HepG2 (cell line): ENCODE data around the gene ODC1. TPM values are rescaled to one million over a fixed set of nuclear protein-coding genes. Genes with fewer than 3 reads are reported as not detected.

ENCODE experiments used
- FOXO1 ChIP-seq: sonication (generic); formaldehyde crosslinking; IDR thresholded peaks from 2 replicates; pipeline ENCODE4 v1.4.0; 2020; ENCODE audit warnings: missing genetic modification reagents
- HOXA9 ChIP-seq: sonication (generic); formaldehyde crosslinking; IDR thresholded peaks from 2 replicates; pipeline ENCODE4 v1.8.1; 2022; ENCODE audit warnings: missing genetic modification reagents, mild to moderate bottlenecking, moderate library complexity, borderline replicate concordance
- NR2F6 ChIP-seq, 2 experiments: IDR thresholded peaks; 2 replicates each; pipeline ENCODE4 v1.6.1; 2016; ENCODE audit warnings: antibody characterized with exemption in 1 of 2, mild to moderate bottlenecking in 1 of 2
- RBFOX2 ChIP-seq: fragments of 200-400 bp; formaldehyde crosslinking; IDR thresholded peaks from 2 replicates; pipeline ENCODE4 v1.6.1; 2017; ENCODE audit warnings: low read depth, mild to moderate bottlenecking, low read length
- RBM22 ChIP-seq: fragments of 200-400 bp; formaldehyde crosslinking; optimal IDR thresholded peaks from 2 replicates; pipeline ENCODE3; 2017; ENCODE audit warnings: mild to moderate bottlenecking, low read length, moderate library complexity
- SATB2 ChIP-seq: sonication (generic); formaldehyde crosslinking; IDR thresholded peaks from 2 replicates; pipeline ENCODE4 v1.5.0; 2020; ENCODE audit warnings: missing genetic modification reagents
- ZFY ChIP-seq: sonication (generic); formaldehyde crosslinking; IDR thresholded peaks from 2 replicates; pipeline ENCODE4 v1.4.0; 2020; ENCODE audit warnings: missing genetic modification reagents
- ZNF101 ChIP-seq: sonication (generic); formaldehyde crosslinking; IDR thresholded peaks from 2 replicates; pipeline ENCODE4 v1.4.0; 2020; ENCODE audit warnings: mild to moderate bottlenecking, low read depth, missing genetic modification reagents, borderline replicate concordance
- ZNF263 ChIP-seq: sonication (generic); formaldehyde crosslinking; IDR thresholded peaks from 2 replicates; pipeline ENCODE4 v1.4.0; 2020; ENCODE audit warnings: missing genetic modification reagents
- polyA plus RNA-seq, 8 experiments: library from polyadenylated mRNA; depleted of rRNA in 3 of 8; stranded (reverse) in 7 of 8; unstranded in 1 of 8; fragments of >200 nt; fragmentation: Illumina TruSeq in 4 of 8; extraction: Trizol in 4 of 8; gene quantifications; 2 replicates each; pipeline versions ENCODE4 v1.2.1 to v1.2.3, GENCODE V29; 2011 to 2016; ENCODE audit warnings: low read depth in 4 of 8, missing spikeins in 1 of 8, mixed read lengths in 1 of 8; ENCODE audit not compliant: insufficient read depth in 1 of 8
- total RNA-seq, 5 experiments: library from RNA; depleted of rRNA; stranded (reverse); fragments of >200 nt; fragmentation: Illumina TruSeq; extraction: Trizol; gene quantifications; 2 replicates each; pipeline ENCODE4 v1.2.3, GENCODE V29; 2016; ENCODE audit warnings: low read depth in 1 of 5
- TF ChIP-seq, protein P1 (sequence below): sonication (generic); formaldehyde crosslinking; IDR thresholded peaks from 2 replicates; pipeline ENCODE4 v1.4.0; 2020; ENCODE audit warnings: missing genetic modification reagents, low read depth, mild to moderate bottlenecking, borderline replicate concordance
- TF ChIP-seq, protein P2 (sequence below), 2 experiments: fragments of 450-650 bp in 1 of 2; sonication (generic) in 1 of 2; formaldehyde crosslinking; IDR thresholded peaks; 2 replicates each; pipeline versions ENCODE4 v1.5.0 to v1.8.0; 2020 to 2022; ENCODE audit warnings: mild to moderate bottlenecking in 1 of 2, missing genetic modification reagents in 1 of 2
- TF ChIP-seq, protein P3 (sequence below): sonication (generic); formaldehyde crosslinking; IDR thresholded peaks from 2 replicates; pipeline ENCODE4 v1.9.0; 2021; ENCODE audit warnings: missing genetic modification reagents, borderline replicate concordance
- TF ChIP-seq, protein P4 (sequence below): IDR thresholded peaks from 2 replicates; pipeline ENCODE4 v1.6.1; 2016; ENCODE audit warnings: missing biosample characterization, missing genetic modification reagents, low read depth
- TF ChIP-seq, protein P5 (sequence below): sonication (generic); formaldehyde crosslinking; IDR thresholded peaks from 2 replicates; pipeline ENCODE4 v1.4.0; 2020; ENCODE audit warnings: mild to moderate bottlenecking, missing genetic modification reagents
- TF ChIP-seq, protein P6 (sequence below): sonication (generic); formaldehyde crosslinking; IDR thresholded peaks from 2 replicates; pipeline ENCODE4 v1.4.0; 2020; ENCODE audit warnings: mild to moderate bottlenecking, missing genetic modification reagents, borderline replicate concordance

Gene ODC1
- total and polyA plus RNA-seq, 2 of the 13 experiments (the other 11 are each of a cell fraction or from before 2014, with no cell fraction given), result 142 to 371 TPM

DNA sequence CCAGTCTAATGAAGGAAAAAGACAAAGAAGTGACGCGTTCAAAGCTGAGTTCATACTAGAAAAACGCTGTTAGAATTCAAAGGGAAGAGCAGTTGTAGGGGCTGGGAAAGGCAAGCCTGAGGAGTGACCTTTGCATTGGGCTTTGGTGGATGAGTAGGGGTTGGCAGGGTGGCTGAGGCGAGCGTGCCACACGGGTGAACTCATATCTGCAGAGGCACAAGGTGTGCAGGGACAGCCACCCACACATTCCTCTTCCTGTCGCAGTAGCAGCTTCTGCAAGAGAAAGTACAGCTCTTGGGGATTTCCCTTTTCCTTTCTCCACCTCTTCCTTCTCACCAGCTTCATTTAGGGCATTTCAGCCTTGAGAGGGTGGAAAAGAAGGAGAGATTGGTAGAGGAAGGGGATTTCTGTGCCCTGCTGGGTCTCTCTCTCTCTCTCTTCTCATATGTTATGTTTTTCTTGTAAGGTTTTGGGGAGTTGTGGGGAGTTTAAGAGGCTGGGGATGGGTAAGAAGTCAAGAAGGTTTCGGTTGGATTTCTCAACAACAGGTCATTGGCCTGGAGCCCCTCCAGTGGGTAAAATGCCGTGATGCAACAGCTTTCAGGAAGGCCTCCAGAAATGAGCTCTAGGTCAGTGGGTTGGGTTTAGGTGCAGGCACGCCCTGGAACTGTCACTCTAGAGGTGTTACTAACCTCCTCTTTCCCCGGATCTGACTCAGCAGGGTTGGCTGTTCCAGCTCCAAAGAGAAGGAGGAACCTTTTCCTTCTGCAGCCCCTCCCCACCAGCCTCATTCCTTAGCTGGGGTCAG lies 40.1 kb downstream of the ODC1 start (continued):
- TF ChIP-seq, protein P1, sequence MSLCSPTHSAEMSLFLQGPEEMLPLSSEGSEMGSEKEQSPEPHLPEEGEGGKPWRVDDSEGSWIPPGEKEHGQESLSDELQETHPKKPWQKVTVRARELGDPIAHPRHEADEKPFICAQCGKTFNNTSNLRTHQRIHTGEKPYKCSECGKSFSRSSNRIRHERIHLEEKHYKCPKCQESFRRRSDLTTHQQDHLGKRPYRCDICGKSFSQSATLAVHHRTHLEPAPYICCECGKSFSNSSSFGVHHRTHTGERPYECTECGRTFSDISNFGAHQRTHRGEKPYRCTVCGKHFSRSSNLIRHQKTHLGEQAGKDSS, result peak; percentile 55; the same call in 1 of the 2 replicates
- TF ChIP-seq ZNF101 (CRISPR knock-in tag) (no peak), ZNF263 (CRISPR knock-in tag) (no peak), NR2F6 (IDR thresholded peaks at IDR 0.05) (no peak; the same call in none of the 2 replicates), NR2F6 (CRISPR knock-in tag; IDR thresholded peaks at IDR 0.05) (peak; percentile 65), FOXO1 (CRISPR knock-in tag) (peak; percentile 11; the same call in 1 of the 2 replicates), RBM22 (peak; percentile 49), SATB2 (no peak), RBFOX2 (no peak), HOXA9 (CRISPR knock-in tag) (no peak), ZFY (CRISPR knock-in tag) (no peak)
- TF ChIP-seq, protein P2, sequence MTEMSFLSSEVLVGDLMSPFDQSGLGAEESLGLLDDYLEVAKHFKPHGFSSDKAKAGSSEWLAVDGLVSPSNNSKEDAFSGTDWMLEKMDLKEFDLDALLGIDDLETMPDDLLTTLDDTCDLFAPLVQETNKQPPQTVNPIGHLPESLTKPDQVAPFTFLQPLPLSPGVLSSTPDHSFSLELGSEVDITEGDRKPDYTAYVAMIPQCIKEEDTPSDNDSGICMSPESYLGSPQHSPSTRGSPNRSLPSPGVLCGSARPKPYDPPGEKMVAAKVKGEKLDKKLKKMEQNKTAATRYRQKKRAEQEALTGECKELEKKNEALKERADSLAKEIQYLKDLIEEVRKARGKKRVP (CRISPR knock-in tag; IDR thresholded peaks at IDR 0.05), result peak in 1 of 2 experiments; percentile 60; a peak in 1 of 4 replicates
- TF ChIP-seq, protein P3, sequence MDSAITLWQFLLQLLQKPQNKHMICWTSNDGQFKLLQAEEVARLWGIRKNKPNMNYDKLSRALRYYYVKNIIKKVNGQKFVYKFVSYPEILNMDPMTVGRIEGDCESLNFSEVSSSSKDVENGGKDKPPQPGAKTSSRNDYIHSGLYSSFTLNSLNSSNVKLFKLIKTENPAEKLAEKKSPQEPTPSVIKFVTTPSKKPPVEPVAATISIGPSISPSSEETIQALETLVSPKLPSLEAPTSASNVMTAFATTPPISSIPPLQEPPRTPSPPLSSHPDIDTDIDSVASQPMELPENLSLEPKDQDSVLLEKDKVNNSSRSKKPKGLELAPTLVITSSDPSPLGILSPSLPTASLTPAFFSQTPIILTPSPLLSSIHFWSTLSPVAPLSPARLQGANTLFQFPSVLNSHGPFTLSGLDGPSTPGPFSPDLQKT (CRISPR knock-in tag), result no peak
- TF ChIP-seq, protein P4, sequence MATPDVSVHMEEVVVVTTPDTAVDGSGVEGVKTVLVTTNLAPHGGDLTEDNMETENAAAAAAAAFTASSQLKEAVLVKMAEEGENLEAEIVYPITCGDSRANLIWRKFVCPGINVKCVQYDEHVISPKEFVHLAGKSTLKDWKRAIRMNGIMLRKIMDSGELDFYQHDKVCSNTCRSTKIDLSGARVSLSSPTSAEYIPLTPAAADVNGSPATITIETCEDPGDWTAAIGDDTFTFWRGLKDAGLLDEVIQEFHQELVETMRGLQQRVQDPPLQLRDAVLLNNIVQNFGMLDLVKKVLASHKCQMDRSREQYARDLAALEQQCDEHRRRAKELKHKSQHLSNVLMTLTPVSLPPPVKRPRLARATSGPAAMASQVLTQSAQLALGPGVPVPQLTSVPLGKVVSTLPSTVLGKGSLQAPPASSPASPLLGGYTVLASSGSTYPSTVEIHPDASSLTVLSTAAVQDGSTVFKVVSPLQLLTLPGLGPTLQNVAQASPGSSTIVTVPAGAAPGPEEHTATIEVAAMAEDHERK (CRISPR knock-in tag), result no peak
- TF ChIP-seq, protein P5, sequence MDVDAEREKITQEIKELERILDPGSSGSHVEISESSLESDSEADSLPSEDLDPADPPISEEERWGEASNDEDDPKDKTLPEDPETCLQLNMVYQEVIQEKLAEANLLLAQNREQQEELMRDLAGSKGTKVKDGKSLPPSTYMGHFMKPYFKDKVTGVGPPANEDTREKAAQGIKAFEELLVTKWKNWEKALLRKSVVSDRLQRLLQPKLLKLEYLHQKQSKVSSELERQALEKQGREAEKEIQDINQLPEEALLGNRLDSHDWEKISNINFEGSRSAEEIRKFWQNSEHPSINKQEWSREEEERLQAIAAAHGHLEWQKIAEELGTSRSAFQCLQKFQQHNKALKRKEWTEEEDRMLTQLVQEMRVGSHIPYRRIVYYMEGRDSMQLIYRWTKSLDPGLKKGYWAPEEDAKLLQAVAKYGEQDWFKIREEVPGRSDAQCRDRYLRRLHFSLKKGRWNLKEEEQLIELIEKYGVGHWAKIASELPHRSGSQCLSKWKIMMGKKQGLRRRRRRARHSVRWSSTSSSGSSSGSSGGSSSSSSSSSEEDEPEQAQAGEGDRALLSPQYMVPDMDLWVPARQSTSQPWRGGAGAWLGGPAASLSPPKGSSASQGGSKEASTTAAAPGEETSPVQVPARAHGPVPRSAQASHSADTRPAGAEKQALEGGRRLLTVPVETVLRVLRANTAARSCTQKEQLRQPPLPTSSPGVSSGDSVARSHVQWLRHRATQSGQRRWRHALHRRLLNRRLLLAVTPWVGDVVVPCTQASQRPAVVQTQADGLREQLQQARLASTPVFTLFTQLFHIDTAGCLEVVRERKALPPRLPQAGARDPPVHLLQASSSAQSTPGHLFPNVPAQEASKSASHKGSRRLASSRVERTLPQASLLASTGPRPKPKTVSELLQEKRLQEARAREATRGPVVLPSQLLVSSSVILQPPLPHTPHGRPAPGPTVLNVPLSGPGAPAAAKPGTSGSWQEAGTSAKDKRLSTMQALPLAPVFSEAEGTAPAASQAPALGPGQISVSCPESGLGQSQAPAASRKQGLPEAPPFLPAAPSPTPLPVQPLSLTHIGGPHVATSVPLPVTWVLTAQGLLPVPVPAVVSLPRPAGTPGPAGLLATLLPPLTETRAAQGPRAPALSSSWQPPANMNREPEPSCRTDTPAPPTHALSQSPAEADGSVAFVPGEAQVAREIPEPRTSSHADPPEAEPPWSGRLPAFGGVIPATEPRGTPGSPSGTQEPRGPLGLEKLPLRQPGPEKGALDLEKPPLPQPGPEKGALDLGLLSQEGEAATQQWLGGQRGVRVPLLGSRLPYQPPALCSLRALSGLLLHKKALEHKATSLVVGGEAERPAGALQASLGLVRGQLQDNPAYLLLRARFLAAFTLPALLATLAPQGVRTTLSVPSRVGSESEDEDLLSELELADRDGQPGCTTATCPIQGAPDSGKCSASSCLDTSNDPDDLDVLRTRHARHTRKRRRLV (CRISPR knock-in tag), result no peak
- TF ChIP-seq, protein P6, sequence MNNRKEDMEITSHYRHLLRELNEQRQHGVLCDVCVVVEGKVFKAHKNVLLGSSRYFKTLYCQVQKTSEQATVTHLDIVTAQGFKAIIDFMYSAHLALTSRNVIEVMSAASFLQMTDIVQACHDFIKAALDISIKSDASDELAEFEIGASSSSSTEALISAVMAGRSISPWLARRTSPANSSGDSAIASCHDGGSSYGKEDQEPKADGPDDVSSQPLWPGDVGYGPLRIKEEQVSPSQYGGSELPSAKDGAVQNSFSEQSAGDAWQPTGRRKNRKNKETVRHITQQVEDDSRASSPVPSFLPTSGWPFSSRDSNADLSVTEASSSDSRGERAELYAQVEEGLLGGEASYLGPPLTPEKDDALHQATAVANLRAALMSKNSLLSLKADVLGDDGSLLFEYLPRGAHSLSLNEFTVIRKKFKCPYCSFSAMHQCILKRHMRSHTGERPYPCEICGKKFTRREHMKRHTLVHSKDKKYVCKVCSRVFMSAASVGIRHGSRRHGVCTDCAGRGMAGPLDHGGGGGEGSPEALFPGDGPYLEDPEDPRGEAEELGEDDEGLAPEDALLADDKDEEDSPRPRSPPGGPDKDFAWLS (CRISPR knock-in tag), result no peak
